GM19239 (cell line): Measurements from ENCODE around the gene AGPAT3.
A peak's percentile ranks its signal among the peaks of the same experiment; 100 is the strongest.

Experiments used
- DNase-seq: peaks from one replicate; pipeline ENCODE4 v3.0.0; 2011; ENCODE audit warnings: low spot score; ENCODE audit not compliant: insufficient read length
- FAIRE-seq: peaks from 2 replicates; lab custom pipeline; 2011; peaks lifted over from hg19 to GRCh38; lab: Jason Lieb, UNC

AGPAT3 gene

GRCh38 chr21:44005593-44005992 is 140.6 kb downstream of the AGPAT3 start:
- DNase-seq: no peak
- FAIRE-seq: no peak

- DNase-seq (no peak), FAIRE-seq (no peak)
Observed at GRCh38 chr21:44006017-44006619, 141.1 kb downstream of the AGPAT3 start.

GRCh38 chr21:44006656-44007055 is 141.6 kb downstream of the AGPAT3 start:
- FAIRE-seq (no peak), DNase-seq (no peak)

- DNase-seq (no peak), FAIRE-seq (no peak)
Observed at GRCh38 chr21:44010429-44010828, 145.4 kb downstream of the AGPAT3 start.

GRCh38 chr21:44011123-44011522 is 146.1 kb downstream of the AGPAT3 start:
- no peak for DNase-seq

GRCh38 chr21:44011579-44012473 is 146.8 kb downstream of the AGPAT3 start, which contains the start of gene TRAPPC10:
TRAPPC10 (plus strand) TSS chr21:44012309; CDS start chr21:44012494, 185 bp downstream.
- FAIRE-seq: no peak
- DNase-seq: peak; percentile 89

More at GRCh38 chr21:44011123-44011522, 146.1 kb downstream of the AGPAT3 start:
- FAIRE-seq: no peak

GRCh38 chr21:44012474-44013379 is 147.7 kb downstream of the AGPAT3 start:
- FAIRE-seq (peak; percentile 47), DNase-seq (peak; percentile 96)

GRCh38 chr21:44013380-44014088 is 148.5 kb downstream of the AGPAT3 start:
- FAIRE-seq (peak; percentile 81), DNase-seq (no peak)

- DNase-seq (no peak), FAIRE-seq (no peak)
Observed at GRCh38 chr21:44017601-44018000, 152.6 kb downstream of the AGPAT3 start.

- DNase-seq (no peak), FAIRE-seq (no peak)
Observed at GRCh38 chr21:44018127-44018526, 153.1 kb downstream of the AGPAT3 start.

- no peak for DNase-seq
- no peak for FAIRE-seq
Observed at GRCh38 chr21:44018813-44019567, 154.0 kb downstream of the AGPAT3 start.

GRCh38 chr21:44019568-44019958 is 154.5 kb downstream of the AGPAT3 start:
- DNase-seq (no peak), FAIRE-seq (no peak)

- DNase-seq (no peak), FAIRE-seq (no peak)
Observed at GRCh38 chr21:44020551-44020950, 155.5 kb downstream of the AGPAT3 start.

- FAIRE-seq (no peak), DNase-seq (no peak)
Observed at GRCh38 chr21:44021064-44021463, 156.0 kb downstream of the AGPAT3 start.

- FAIRE-seq: no peak
- DNase-seq: no peak
Observed at GRCh38 chr21:44024257-44024656, 159.2 kb downstream of the AGPAT3 start.

- no peak for DNase-seq
- FAIRE-seq: no peak
Observed at GRCh38 chr21:44024887-44025353, 159.9 kb downstream of the AGPAT3 start.

- DNase-seq (no peak), FAIRE-seq (no peak)
Observed at GRCh38 chr21:44027607-44028286, 162.7 kb downstream of the AGPAT3 start.

GRCh38 chr21:44028287-44028659 is 163.2 kb downstream of the AGPAT3 start:
- FAIRE-seq (no peak), DNase-seq (no peak)
